Nephron progenitor cell (in vitro differentiated cells): ENCODE results near the gene NLRP3.
A peak's percentile ranks its signal among the peaks of the same experiment; 100 is the strongest.

Source experiments
- DNase-seq: peaks from one replicate; pipeline ENCODE4 v3.0.0; 2021
- H3K27ac Mint-ChIP-seq: 2 replicates; pipeline ENCODE4 v1.8.0; 2021; ENCODE audit warnings: mild to moderate bottlenecking, moderate library complexity, mixed read lengths
- H3K27me3 Mint-ChIP-seq: 2 replicates; pipeline ENCODE4 v1.8.0; 2021; ENCODE audit warnings: mild to moderate bottlenecking, low read depth, mixed read lengths; ENCODE audit not compliant: poor library complexity
- H3K36me3 Mint-ChIP-seq: 2 replicates; pipeline ENCODE4 v1.8.0; 2021; ENCODE audit warnings: low read depth, mixed read lengths
- H3K4me1 Mint-ChIP-seq: 2 replicates; pipeline ENCODE4 v1.8.0; 2021; ENCODE audit warnings: mixed read lengths
- H3K4me3 Mint-ChIP-seq: 2 replicates; pipeline ENCODE4 v1.8.0; 2021; ENCODE audit warnings: mild to moderate bottlenecking, moderate library complexity, mixed read lengths
- H3K9me3 Mint-ChIP-seq: 2 replicates; pipeline ENCODE4 v1.8.0; 2021; ENCODE audit warnings: mild to moderate bottlenecking, moderate library complexity, mixed read lengths
- TF ChIP-seq, protein P1 (sequence below): fragments of 200-600 bp; sonication (generic); IDR thresholded peaks from 2 replicates; pipeline ENCODE4 v1.5.0; 2021; ENCODE audit warnings: antibody characterized with exemption

NLRP3 gene

DNA sequence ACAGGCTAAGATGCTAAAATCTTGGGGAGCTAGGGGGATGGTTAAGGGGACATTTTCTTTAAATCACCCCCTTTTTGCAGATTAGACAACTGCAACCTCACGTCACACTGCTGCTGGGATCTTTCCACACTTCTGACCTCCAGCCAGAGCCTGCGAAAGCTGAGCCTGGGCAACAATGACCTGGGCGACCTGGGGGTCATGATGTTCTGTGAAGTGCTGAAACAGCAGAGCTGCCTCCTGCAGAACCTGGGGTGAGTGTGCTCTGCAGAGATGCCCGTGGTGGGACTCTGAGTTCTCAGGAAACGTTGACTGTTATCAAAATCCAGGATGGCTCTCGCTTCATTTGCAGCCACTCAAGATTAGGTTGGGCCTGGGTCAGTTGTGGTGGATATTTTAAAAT lies 28.6 kb downstream of the NLRP3 start:
- H3K36me3 Mint-ChIP-seq: peaks cover 19% of the 10 kb centered on the region

DNA sequence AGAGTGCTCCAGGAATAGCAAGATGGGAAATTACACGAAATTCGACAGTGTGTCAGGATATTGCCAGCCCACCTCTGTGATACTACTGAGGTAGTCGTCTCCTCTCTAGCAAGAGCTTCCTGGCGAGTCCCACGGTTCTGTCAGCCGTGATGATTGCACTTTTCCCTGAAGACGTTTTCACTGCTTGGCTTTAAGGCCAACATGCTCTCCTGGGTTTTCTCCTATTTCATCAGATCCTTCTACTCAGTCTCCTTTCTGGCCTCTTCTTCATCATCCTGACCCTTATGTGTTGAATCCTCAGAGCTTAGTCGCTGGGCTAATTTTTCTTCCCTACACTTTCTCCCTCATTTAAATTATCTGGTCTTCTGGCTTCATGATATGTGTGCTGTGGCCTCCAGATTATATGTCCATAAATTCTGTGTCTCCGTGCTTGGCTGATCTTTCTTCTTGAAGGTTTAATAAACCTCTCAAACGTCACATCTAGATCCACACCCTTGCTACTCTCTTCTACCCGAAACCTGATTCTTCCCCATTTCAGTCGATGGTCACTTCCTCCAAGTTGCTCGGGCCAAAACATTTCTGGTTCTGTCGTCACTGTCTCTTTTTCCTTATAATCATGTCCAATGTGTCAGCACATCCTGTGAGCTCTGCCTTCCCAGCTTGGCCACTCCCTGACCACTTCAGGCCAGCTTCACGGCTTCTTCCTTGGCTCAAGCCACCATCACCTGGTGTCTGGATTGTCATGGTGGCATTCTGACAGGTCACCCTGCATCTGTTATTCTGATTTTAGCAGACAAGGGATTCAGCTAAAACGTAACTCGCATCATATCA lies 29.8 kb downstream of the NLRP3 start:
- no peak overlapping the region for H3K4me3 Mint-ChIP-seq

More for the DNA sequence above, 28.6 kb downstream of the NLRP3 start:
- DNase-seq: peak; percentile 16
- TF ChIP-seq, protein P1, sequence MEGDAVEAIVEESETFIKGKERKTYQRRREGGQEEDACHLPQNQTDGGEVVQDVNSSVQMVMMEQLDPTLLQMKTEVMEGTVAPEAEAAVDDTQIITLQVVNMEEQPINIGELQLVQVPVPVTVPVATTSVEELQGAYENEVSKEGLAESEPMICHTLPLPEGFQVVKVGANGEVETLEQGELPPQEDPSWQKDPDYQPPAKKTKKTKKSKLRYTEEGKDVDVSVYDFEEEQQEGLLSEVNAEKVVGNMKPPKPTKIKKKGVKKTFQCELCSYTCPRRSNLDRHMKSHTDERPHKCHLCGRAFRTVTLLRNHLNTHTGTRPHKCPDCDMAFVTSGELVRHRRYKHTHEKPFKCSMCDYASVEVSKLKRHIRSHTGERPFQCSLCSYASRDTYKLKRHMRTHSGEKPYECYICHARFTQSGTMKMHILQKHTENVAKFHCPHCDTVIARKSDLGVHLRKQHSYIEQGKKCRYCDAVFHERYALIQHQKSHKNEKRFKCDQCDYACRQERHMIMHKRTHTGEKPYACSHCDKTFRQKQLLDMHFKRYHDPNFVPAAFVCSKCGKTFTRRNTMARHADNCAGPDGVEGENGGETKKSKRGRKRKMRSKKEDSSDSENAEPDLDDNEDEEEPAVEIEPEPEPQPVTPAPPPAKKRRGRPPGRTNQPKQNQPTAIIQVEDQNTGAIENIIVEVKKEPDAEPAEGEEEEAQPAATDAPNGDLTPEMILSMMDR: no peak
- Mint-ChIP-seq H3K27ac (no peak overlapping the region), H3K9me3 (peaks cover 19% of the 10 kb centered on the region), H3K4me3 (no peak overlapping the region), H3K27me3 (peaks cover 12% of the 10 kb centered on the region), H3K4me1 (peaks cover 31% of the 10 kb centered on the region)

DNA sequence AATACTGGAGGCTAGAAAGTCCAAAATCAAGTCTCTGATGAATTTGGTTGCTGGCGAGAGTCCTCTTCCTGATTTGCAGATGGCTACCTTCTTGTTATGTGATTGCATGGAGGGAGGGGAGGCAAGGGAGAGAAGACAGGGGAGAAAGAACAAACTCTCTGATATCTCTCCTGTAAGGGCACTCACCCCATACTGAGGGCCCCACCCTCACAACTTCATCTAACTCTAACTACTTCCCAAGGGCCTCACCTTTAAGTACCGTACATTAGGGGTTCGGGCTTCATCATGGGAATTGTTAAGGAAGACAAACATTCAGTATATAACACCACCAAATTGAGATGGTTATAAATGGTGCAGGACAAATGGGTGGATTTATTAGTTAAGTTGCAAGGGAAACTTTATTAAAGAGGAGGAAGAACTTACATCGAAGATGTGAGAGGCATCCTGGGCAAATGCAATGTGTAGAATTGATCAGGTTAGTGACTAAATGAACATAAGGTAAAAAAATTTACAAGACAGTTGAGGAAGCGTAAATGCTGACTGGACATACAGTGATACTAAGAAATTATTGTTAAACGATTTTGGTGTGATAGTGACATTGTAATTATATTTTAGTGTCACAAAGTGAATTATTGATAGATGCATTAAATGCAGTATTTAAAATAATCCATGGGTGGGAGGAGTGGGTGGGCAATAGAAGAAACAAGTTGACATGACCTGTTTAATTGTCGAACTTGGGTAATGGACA lies 31.4 kb downstream of the NLRP3 start:
- Mint-ChIP-seq H3K27me3 (peaks cover 18% of the 10 kb centered on the region), H3K36me3 (peaks cover 19% of the 10 kb centered on the region), H3K4me1 (peaks cover 31% of the 10 kb centered on the region), H3K9me3 (peaks cover 19% of the 10 kb centered on the region), H3K27ac (no peak overlapping the region), H3K4me3 (peak overlapping the region; percentile 71)
- TF ChIP-seq, protein P1: no peak
- DNase-seq: no peak

More for the DNA sequence above, 29.8 kb downstream of the NLRP3 start:
- no peak for DNase-seq
- TF ChIP-seq, protein P1: no peak
- peaks cover 19% of the 10 kb centered on the region for H3K9me3 Mint-ChIP-seq
- peaks cover 12% of the 10 kb centered on the region for H3K27me3 Mint-ChIP-seq
- H3K4me1 Mint-ChIP-seq: peaks cover 31% of the 10 kb centered on the region
- peaks cover 19% of the 10 kb centered on the region for H3K36me3 Mint-ChIP-seq
- H3K27ac Mint-ChIP-seq: peak overlapping the region; percentile 46

DNA sequence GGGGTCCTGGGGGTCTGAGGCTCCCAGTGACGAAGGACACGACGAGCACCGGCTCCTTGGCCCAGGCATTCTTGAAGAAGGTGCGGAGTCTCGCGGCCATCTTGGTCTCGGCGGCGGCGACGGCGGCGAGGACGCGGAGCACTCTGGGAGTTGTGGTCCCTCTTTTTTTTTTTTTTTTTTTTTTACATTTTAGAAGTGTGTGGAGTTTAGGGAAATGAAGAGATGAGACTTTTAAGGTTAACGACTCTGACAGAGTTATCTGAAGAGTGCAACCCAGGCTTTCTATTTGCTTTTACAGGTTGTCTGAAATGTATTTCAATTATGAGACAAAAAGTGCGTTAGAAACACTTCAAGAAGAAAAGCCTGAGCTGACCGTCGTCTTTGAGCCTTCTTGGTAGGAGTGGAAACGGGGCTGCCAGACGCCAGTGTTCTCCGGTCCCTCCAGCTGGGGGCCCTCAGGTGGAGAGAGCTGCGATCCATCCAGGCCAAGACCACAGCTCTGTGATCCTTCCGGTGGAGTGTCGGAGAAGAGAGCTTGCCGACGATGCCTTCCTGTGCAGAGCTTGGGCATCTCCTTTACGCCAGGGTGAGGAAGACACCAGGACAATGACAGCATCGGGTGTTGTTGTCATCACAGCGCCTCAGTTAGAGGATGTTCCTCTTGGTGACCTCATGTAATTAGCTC lies 32.3 kb downstream of the NLRP3 start:
- H3K4me1 Mint-ChIP-seq: peaks cover 30% of the 10 kb centered on the region
- H3K27ac Mint-ChIP-seq: no peak overlapping the region
- DNase-seq: peak; percentile 39
- H3K27me3 Mint-ChIP-seq: peaks cover 18% of the 10 kb centered on the region
- H3K36me3 Mint-ChIP-seq: peaks cover 19% of the 10 kb centered on the region
- TF ChIP-seq, protein P1: no peak
- peak overlapping the region; percentile 71 for H3K4me3 Mint-ChIP-seq
- H3K9me3 Mint-ChIP-seq: peaks cover 19% of the 10 kb centered on the region

DNA sequence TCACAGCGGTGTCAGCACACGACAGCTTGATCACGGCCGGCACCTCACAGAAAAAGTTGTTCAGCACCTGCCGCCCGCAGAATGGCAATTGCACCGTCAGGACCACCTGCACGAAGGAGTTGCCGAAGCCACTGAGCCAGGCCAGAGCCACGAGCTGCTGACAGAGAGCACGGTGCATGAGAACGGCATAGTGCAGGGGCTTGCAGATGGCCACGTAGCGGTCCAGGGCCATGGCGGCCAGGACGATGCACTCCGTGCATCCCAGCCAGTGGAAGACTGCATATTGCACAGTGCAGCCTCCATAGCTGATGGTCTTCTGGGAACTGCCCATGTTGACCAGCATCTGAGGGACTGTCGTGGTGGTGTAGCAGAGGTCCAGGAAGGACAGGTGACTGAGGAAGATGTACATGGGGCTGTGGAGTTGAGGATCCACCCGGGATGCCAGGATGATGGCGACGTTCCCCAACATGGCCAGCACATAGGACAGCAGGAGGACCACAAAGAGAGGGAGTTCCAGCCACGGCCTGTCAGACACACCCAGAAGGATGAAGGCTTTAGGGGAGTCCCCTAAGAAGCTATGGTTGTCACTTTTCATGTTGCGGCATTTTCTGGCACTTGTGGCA lies 35.5 kb downstream of the NLRP3 start:
- H3K4me3 Mint-ChIP-seq: no peak overlapping the region
- peaks cover 9% of the 10 kb centered on the region for H3K9me3 Mint-ChIP-seq
- no peak for DNase-seq
- peaks cover 9% of the 10 kb centered on the region for H3K36me3 Mint-ChIP-seq
- TF ChIP-seq, protein P1: no peak
- H3K27ac Mint-ChIP-seq: no peak overlapping the region
- H3K27me3 Mint-ChIP-seq: peaks cover 22% of the 10 kb centered on the region
- H3K4me1 Mint-ChIP-seq: peaks cover 2% of the 10 kb centered on the region
